Vagina (tissue), 2 donors: ENCODE data around the gene ELN. TPM values are rescaled to one million over a fixed set of nuclear protein-coding genes. Genes with fewer than 3 reads are reported as not detected.
A peak's percentile ranks its signal among the peaks of the same experiment; 100 is the strongest.
"Not testable (repeated sequence)": the region's sequence is repeated elsewhere in the genome, so short reads cannot be mapped to it uniquely, and the experiment has no call there.

Experiments used
- DNase-seq, 2 donors: peaks; one replicate each; pipeline ENCODE4 v3.0.0-alpha.2; 2017; ENCODE audit errors: extremely low spot score in 2 of 2
- H3K27ac ChIP-seq: fragments of 200-600 bp; sonication (generic); one replicate; pipeline ENCODE4 v1.5.1; 2019
- H3K27me3 ChIP-seq: fragments of 200-600 bp; sonication (generic); one replicate; pipeline ENCODE4 v1.5.1; 2019
- H3K36me3 ChIP-seq, 2 donors: fragments of 200-600 bp; sonication (generic); one replicate each; pipeline ENCODE4 v1.5.1; 2017 to 2019
- H3K4me1 ChIP-seq: fragments of 200-600 bp; sonication (generic); one replicate; pipeline ENCODE4 v1.5.1; 2019
- H3K4me3 ChIP-seq, 2 donors: fragments of 200-600 bp; sonication (generic); 1 replicate in 1 of 2; 2 replicates in 1 of 2; pipeline ENCODE4 v1.5.1; 2016 to 2019
- H3K9me3 ChIP-seq: fragments of 200-600 bp; sonication (generic); one replicate; pipeline ENCODE4 v1.5.1; 2019
- CTCF ChIP-seq, 3 experiments: fragments of 450-650 bp in 2 of 3; fragments of 200-600 bp in 1 of 3; sonication (generic) in 1 of 3; IDR thresholded peaks; one replicate each; pipeline ENCODE4 v1.5.1; 2017 to 2019; ENCODE audit warnings: antibody characterized with exemption in 3 of 3, mild to moderate bottlenecking in 2 of 3, moderate library complexity in 2 of 3
- POLR2A ChIP-seq, 2 donors: fragments of 450-650 bp; IDR thresholded peaks; one replicate each; pipeline ENCODE4 v1.6.1; 2017; ENCODE audit warnings: antibody characterized with exemption in 2 of 2, mild to moderate bottlenecking in 2 of 2, moderate library complexity in 2 of 2
- POLR2AphosphoS5 ChIP-seq, 2 donors: sonication (generic); formaldehyde crosslinking; IDR thresholded peaks; one replicate each; pipeline ENCODE4 v1.9.0; 2017; ENCODE audit warnings: antibody characterized with exemption in 2 of 2, mild to moderate bottlenecking in 2 of 2, low read depth in 1 of 2; ENCODE audit not compliant: insufficient read depth in 1 of 2
- intact Hi-C: fragments of 100-400 bp; cut with DNase I; formaldehyde crosslinking; loops from one replicate; pipeline ENCODE4 v1.15.1; 2023
- total RNA-seq: library from RNA; depleted of rRNA; stranded (reverse); fragments of >200 nt; gene quantifications from one replicate; pipeline ENCODE4 v1.2.3, GENCODE V29; 2016

Gene ELN
- total RNA-seq, 1 donor from 2014 or later = 38.3 TPM

GRCh38 chr7:74043523-74043951, 15.6 kb downstream of the ELN start:
- peak overlapping the region; percentile 62 for H3K27ac ChIP-seq
- peaks cover 48% of the 10 kb centered on the region for H3K4me1 ChIP-seq
- TF ChIP-seq POLR2AphosphoS5 (IDR thresholded peaks at IDR 0.05; ENCODE audit: insufficient read depth in 1 of 2, low read depth in 1 of 2) (no peak), CTCF (IDR thresholded peaks at IDR 0.05) (no peak), POLR2A (IDR thresholded peaks at IDR 0.05) (no peak)
- no peak overlapping the region for H3K4me3 ChIP-seq
- no peaks in the 10 kb centered on the region for H3K27me3 ChIP-seq
- DNase-seq = no peak
- intact Hi-C loops = no loop called here
- no peaks in the 10 kb centered on the region for H3K9me3 ChIP-seq
- H3K36me3 ChIP-seq = peaks cover 0 to 25% of the 10 kb centered on the region in 2 donors

GRCh38 chr7:74044366-74045350, 16.7 kb downstream of the ELN start:
- Histone ChIP-seq H3K4me3 (no peak overlapping the region), H3K36me3 (peaks cover 0 to 36% of the 10 kb centered on the region in 2 donors), H3K9me3 (no peaks in the 10 kb centered on the region), H3K27ac (peak overlapping the region; percentile 62), H3K4me1 (peaks cover 36% of the 10 kb centered on the region), H3K27me3 (no peaks in the 10 kb centered on the region)
- no peak for DNase-seq
- no peak for TF ChIP-seq POLR2A (IDR thresholded peaks at IDR 0.05)
- no peak for TF ChIP-seq CTCF (IDR thresholded peaks at IDR 0.05)
- no peak for TF ChIP-seq POLR2AphosphoS5 (IDR thresholded peaks at IDR 0.05; ENCODE audit: insufficient read depth in 1 of 2, low read depth in 1 of 2)
- intact Hi-C loops = no loop called here

GRCh38 chr7:74046581-74046980, 18.6 kb downstream of the ELN start:
- intact Hi-C loops, DNase-seq, H3K4me3 ChIP-seq, H3K9me3 ChIP-seq, H3K27ac ChIP-seq, H3K27me3 ChIP-seq: not testable (repeated sequence)
- Histone ChIP-seq H3K36me3 (peaks cover 1 to 52% of the 10 kb centered on the region in 2 donors), H3K4me1 (peaks cover 25% of the 10 kb centered on the region)

- no peak for TF ChIP-seq POLR2AphosphoS5 (IDR thresholded peaks at IDR 0.05; ENCODE audit: insufficient read depth in 1 of 2, low read depth in 1 of 2)
- TF ChIP-seq POLR2A (IDR thresholded peaks at IDR 0.05) = no peak
- TF ChIP-seq CTCF (IDR thresholded peaks at IDR 0.05) = no peak
Observed at GRCh38 chr7:74047804-74048380, 19.9 kb downstream of the ELN start.

GRCh38 chr7:74048999-74049599, 21.1 kb downstream of the ELN start:
- Histone ChIP-seq H3K27me3 (no peaks in the 10 kb centered on the region), H3K4me3 (no peak overlapping the region), H3K27ac (no peak overlapping the region), H3K9me3 (no peaks in the 10 kb centered on the region), H3K36me3 (peaks cover 3 to 67% of the 10 kb centered on the region in 2 donors), H3K4me1 (peaks cover 4% of the 10 kb centered on the region)
- intact Hi-C loops = no loop called here
- no peak for TF ChIP-seq POLR2AphosphoS5 (IDR thresholded peaks at IDR 0.05; ENCODE audit: insufficient read depth in 1 of 2, low read depth in 1 of 2)
- no peak for TF ChIP-seq CTCF (IDR thresholded peaks at IDR 0.05)
- no peak for TF ChIP-seq POLR2A (IDR thresholded peaks at IDR 0.05)
- no peak for DNase-seq

More at GRCh38 chr7:74047804-74048380, 19.9 kb downstream of the ELN start:
- DNase-seq = no peak
- Histone ChIP-seq H3K27me3 (no peaks in the 10 kb centered on the region), H3K9me3 (no peaks in the 10 kb centered on the region), H3K4me1 (peaks cover 16% of the 10 kb centered on the region), H3K36me3 (peaks cover 3 to 62% of the 10 kb centered on the region in 2 donors), H3K4me3 (no peak overlapping the region), H3K27ac (no peak overlapping the region)
- intact Hi-C loops = no loop called here
